ENCODE results near the gene FARP2.

GRCh38 chr2:241389697-241390096 lies 33.6 kb downstream of the FARP2 start:
- no peak for TF ChIP-seq POLR2A (IDR thresholded peaks at IDR 0.05)
- no peak for TF ChIP-seq CTCF (IDR thresholded peaks at IDR 0.05)
- TF ChIP-seq EP300 (IDR thresholded peaks at IDR 0.05), result no peak
- no peak for TF ChIP-seq POLR2AphosphoS5 (IDR thresholded peaks at IDR 0.05)
